ENCODE measurements around the gene INVS.
"Not testable (repeated sequence)": the region's sequence is repeated elsewhere in the genome, so short reads cannot be mapped to it uniquely, and the experiment has no call there.

The INVS gene

GRCh38 chr9:100063185-100063584 is 35.9 kb upstream of the INVS start:
- no peak for TF ChIP-seq EZH2 (IDR thresholded peaks at IDR 0.05; ENCODE audit: borderline replicate concordance, low read depth, low read length, severe bottlenecking)
- no peak for TF ChIP-seq CTCF (IDR thresholded peaks at IDR 0.05; ENCODE audit: borderline replicate concordance, extremely low read depth, low read length, poor library complexity, severe bottlenecking)
- Histone ChIP-seq H3K9ac (ENCODE audit: low read depth, low read length) (no peak overlapping the region), H3K27ac (ENCODE audit: low read length) (no peak overlapping the region), H3K36me3 (ENCODE audit: insufficient read depth, low read length) (peaks cover 5% of the 10 kb centered on the region; the same call in 1 of the 2 replicates), H3K4me1 (ENCODE audit: insufficient read depth, low read length) (peaks cover 11% of the 10 kb centered on the region), H3K4me2 (ENCODE audit: insufficient read depth, low read length) (no peak overlapping the region), H3K27me3 (ENCODE audit: insufficient read depth, low read length, poor library complexity) (no peaks in the 10 kb centered on the region), H2AFZ (ENCODE audit: low read depth, low read length) (no peak overlapping the region), H3K79me2 (ENCODE audit: insufficient read depth, low read length) (peaks cover 23% of the 10 kb centered on the region; the same call in 1 of the 2 replicates), H3K9me3 (ENCODE audit: insufficient read depth, low read length, severe bottlenecking) (no peaks in the 10 kb centered on the region), H4K20me1 (ENCODE audit: insufficient read depth, low read length) (peaks cover 4% of the 10 kb centered on the region; the same call in 1 of the 2 replicates), H3K4me3 (ENCODE audit: low read depth in 1 of 2, low read length in 2 of 2) (no peak overlapping the region)
- no peak for ATAC-seq (ENCODE audit: insufficient read depth, low read depth)
- DNase-seq, result no peak

GRCh38 chr9:100064872-100065581 is 34.0 kb upstream of the INVS start:
- H3K27ac ChIP-seq (ENCODE audit: low read length), result no peak overlapping the region
- no peak overlapping the region for H3K4me3 ChIP-seq (ENCODE audit: low read depth in 1 of 2, low read length in 2 of 2)
- no peaks in the 10 kb centered on the region for H3K27me3 ChIP-seq (ENCODE audit: insufficient read depth, low read length, poor library complexity)
- no peak overlapping the region for H3K4me2 ChIP-seq (ENCODE audit: insufficient read depth, low read length)
- H3K36me3 ChIP-seq (ENCODE audit: insufficient read depth, low read length), result no peaks in the 10 kb centered on the region
- H4K20me1 ChIP-seq (ENCODE audit: insufficient read depth, low read length), result peaks cover 4% of the 10 kb centered on the region; the same call in 1 of the 2 replicates
- no peak for TF ChIP-seq CTCF (IDR thresholded peaks at IDR 0.05; ENCODE audit: borderline replicate concordance, extremely low read depth, low read length, poor library complexity, severe bottlenecking)
- TF ChIP-seq EZH2 (IDR thresholded peaks at IDR 0.05; ENCODE audit: borderline replicate concordance, low read depth, low read length, severe bottlenecking), result no peak
- H3K9me3 ChIP-seq (ENCODE audit: insufficient read depth, low read length, severe bottlenecking), result no peaks in the 10 kb centered on the region
- peaks cover 11% of the 10 kb centered on the region for H3K4me1 ChIP-seq (ENCODE audit: insufficient read depth, low read length)
- no peak for ATAC-seq (ENCODE audit: insufficient read depth, low read depth)
- DNase-seq, result no peak
- no peak overlapping the region for H2AFZ ChIP-seq (ENCODE audit: low read depth, low read length)
- H3K9ac ChIP-seq (ENCODE audit: low read depth, low read length), result no peak overlapping the region
- peaks cover 24% of the 10 kb centered on the region; the same call in 1 of the 2 replicates for H3K79me2 ChIP-seq (ENCODE audit: insufficient read depth, low read length)

GRCh38 chr9:100066539-100066938 is 32.5 kb upstream of the INVS start:
- no peaks in the 10 kb centered on the region for H3K27me3 ChIP-seq (ENCODE audit: insufficient read depth, low read length, poor library complexity)
- peaks cover 29% of the 10 kb centered on the region; the same call in 1 of the 2 replicates for H3K79me2 ChIP-seq (ENCODE audit: insufficient read depth, low read length)
- TF ChIP-seq EZH2 (IDR thresholded peaks at IDR 0.05; ENCODE audit: borderline replicate concordance, low read depth, low read length, severe bottlenecking) (no peak), CTCF (IDR thresholded peaks at IDR 0.05; ENCODE audit: borderline replicate concordance, extremely low read depth, low read length, poor library complexity, severe bottlenecking) (no peak)
- H3K4me3 ChIP-seq (ENCODE audit: low read depth in 1 of 2, low read length in 2 of 2), result no peak overlapping the region
- peak overlapping the region; percentile 47 for H3K27ac ChIP-seq (ENCODE audit: low read length)
- peak; percentile 51 for DNase-seq
- H3K9me3 ChIP-seq (ENCODE audit: insufficient read depth, low read length, severe bottlenecking), result no peaks in the 10 kb centered on the region
- no peaks in the 10 kb centered on the region for H3K36me3 ChIP-seq (ENCODE audit: insufficient read depth, low read length)
- peaks cover 11% of the 10 kb centered on the region for H3K4me1 ChIP-seq (ENCODE audit: insufficient read depth, low read length)
- H2AFZ ChIP-seq (ENCODE audit: low read depth, low read length), result no peak overlapping the region
- H3K4me2 ChIP-seq (ENCODE audit: insufficient read depth, low read length), result no peak overlapping the region
- H4K20me1 ChIP-seq (ENCODE audit: insufficient read depth, low read length), result peaks cover 4% of the 10 kb centered on the region; the same call in 1 of the 2 replicates
- peak; percentile 87 for ATAC-seq (ENCODE audit: insufficient read depth, low read depth)
- no peak overlapping the region for H3K9ac ChIP-seq (ENCODE audit: low read depth, low read length)

GRCh38 chr9:100067990-100068389 is 31.1 kb upstream of the INVS start:
- Histone ChIP-seq H3K4me1 (ENCODE audit: insufficient read depth, low read length) (peaks cover 11% of the 10 kb centered on the region), H3K79me2 (ENCODE audit: insufficient read depth, low read length) (peaks cover 34% of the 10 kb centered on the region; the same call in 1 of the 2 replicates)
- H2AFZ ChIP-seq (ENCODE audit: low read depth, low read length); H3K36me3 ChIP-seq (ENCODE audit: insufficient read depth, low read length); DNase-seq; H3K27ac ChIP-seq (ENCODE audit: low read length); H3K9me3 ChIP-seq (ENCODE audit: insufficient read depth, low read length, severe bottlenecking); H3K4me3 ChIP-seq (ENCODE audit: low read depth in 1 of 2, low read length in 2 of 2); ATAC-seq (ENCODE audit: insufficient read depth, low read depth); H3K27me3 ChIP-seq (ENCODE audit: insufficient read depth, low read length, poor library complexity); H3K9ac ChIP-seq (ENCODE audit: low read depth, low read length); H3K4me2 ChIP-seq (ENCODE audit: insufficient read depth, low read length); H4K20me1 ChIP-seq (ENCODE audit: insufficient read depth, low read length): not testable (repeated sequence)

- H4K20me1 ChIP-seq (ENCODE audit: insufficient read depth, low read length); H3K27ac ChIP-seq (ENCODE audit: low read length); H3K4me3 ChIP-seq (ENCODE audit: low read depth in 1 of 2, low read length in 2 of 2); H3K9ac ChIP-seq (ENCODE audit: low read depth, low read length); H2AFZ ChIP-seq (ENCODE audit: low read depth, low read length); H3K4me2 ChIP-seq (ENCODE audit: insufficient read depth, low read length); DNase-seq; H3K36me3 ChIP-seq (ENCODE audit: insufficient read depth, low read length); H3K27me3 ChIP-seq (ENCODE audit: insufficient read depth, low read length, poor library complexity); ATAC-seq (ENCODE audit: insufficient read depth, low read depth); H3K9me3 ChIP-seq (ENCODE audit: insufficient read depth, low read length, severe bottlenecking): not testable (repeated sequence)
- peaks cover 11% of the 10 kb centered on the region for H3K4me1 ChIP-seq (ENCODE audit: insufficient read depth, low read length)
- peaks cover 27% of the 10 kb centered on the region; the same call in 1 of the 2 replicates for H3K79me2 ChIP-seq (ENCODE audit: insufficient read depth, low read length)
Measured at GRCh38 chr9:100069068-100069467, 30.0 kb upstream of the INVS start.
